Right ventricle myocardium inferior (tissue), 1 donor: ENCODE measurements around the gene ZNF579. TPM values are rescaled to one million over a fixed set of nuclear protein-coding genes. Genes with fewer than 3 reads are reported as not detected.

ENCODE experiments used
- ATAC-seq: fragments of 200-7000 bp; cut with Tn5 transposase; one replicate; pipeline ENCODE4 v1.9.1; 2020; ENCODE audit warnings: mild to moderate bottlenecking, moderate library complexity
- DNase-seq: peaks from one replicate; pipeline ENCODE4 v3.0.0; 2021; ENCODE audit errors: missing footprints
- intact Hi-C: fragments of 100-400 bp; cut with DNase I; formaldehyde crosslinking; loops from one replicate; pipeline ENCODE4 v1.11.0; 2022
- total RNA-seq: library from RNA; stranded (reverse); fragmentation: NEBNext Ultra II Directional; extraction: Animal tissue kit (Norgen Biotek cat#: 25700); gene quantifications from one replicate; pipeline ENCODE4 v1.2.1, GENCODE V29; 2021
- donor health status: DM: no; HTN: yes; CAD: no; lungs with severe emphysema.

The ZNF579 gene
- total RNA-seq, 1 donor from 2014 or later: 13.1 TPM

GRCh38 chr19:55599842-55600661 lies 19.4 kb upstream of the ZNF579 start, which contains the start of gene ZNF524:
Gene ZNF524, plus strand, starts transcription at chr19:55600288. Its CDS starts 1,825 bp downstream, at chr19:55602113.
- DNase-seq (peak; percentile 91), ATAC-seq (peak; percentile 65)
- intact Hi-C loops: loop anchor here (2.0 to 10.0 kb wide), 3 partner anchors 19 to 215 kb away; partner anchors contain the start of genes RPL28, TMEM238 and ZNF579

DNA sequence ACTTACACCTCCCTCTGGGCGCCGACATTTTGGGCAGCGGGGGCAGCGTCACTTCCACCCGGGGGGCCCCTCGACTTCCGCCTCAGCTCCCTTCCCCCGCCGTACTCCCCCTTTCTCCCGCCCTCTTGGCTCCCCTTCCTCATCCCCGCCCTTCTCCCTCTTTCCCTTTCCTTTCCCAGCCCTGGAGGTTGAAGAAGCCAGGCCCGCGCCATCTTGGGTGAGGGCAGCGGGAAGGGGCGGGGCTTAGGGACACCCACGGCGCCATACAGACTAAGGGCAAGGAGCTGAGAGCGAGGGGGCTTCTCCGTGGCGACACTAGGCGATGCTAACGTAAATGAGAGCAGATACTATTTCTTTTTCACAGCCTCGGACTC lies 18.8 kb upstream of the ZNF579 start, which contains the start of gene FIZ1:
FIZ1 (minus strand) TSS at position 50 of the 374 bp plus-strand sequence. CDS start 1,652 bp downstream, outside the sequence.
- peak; percentile 98 for DNase-seq

GRCh38 chr19:55598719-55599467 lies 18.2 kb upstream of the ZNF579 start:
- intact Hi-C loops: loop anchor here (2.0 to 5.0 kb wide), 2 partner anchors 18 to 53 kb away; partner anchors contain the start of gene ZNF579
- ATAC-seq: peak; percentile 83
- peak; percentile 94 for DNase-seq

More for the DNA sequence above, 18.8 kb upstream of the ZNF579 start, which contains the start of gene FIZ1:
- ATAC-seq: peak; percentile 91
- intact Hi-C loops: loop anchor here (2.0 to 5.0 kb wide), 2 partner anchors 19 to 53 kb away; partner anchors contain the start of gene ZNF579

GRCh38 chr19:55598034-55598433 lies 17.4 kb upstream of the ZNF579 start:
- DNase-seq (no peak), ATAC-seq (no peak)
- intact Hi-C loops: loop anchor here (2.0 to 5.0 kb wide), 2 partner anchors 17 to 54 kb away; partner anchors contain the start of gene ZNF579

DNA sequence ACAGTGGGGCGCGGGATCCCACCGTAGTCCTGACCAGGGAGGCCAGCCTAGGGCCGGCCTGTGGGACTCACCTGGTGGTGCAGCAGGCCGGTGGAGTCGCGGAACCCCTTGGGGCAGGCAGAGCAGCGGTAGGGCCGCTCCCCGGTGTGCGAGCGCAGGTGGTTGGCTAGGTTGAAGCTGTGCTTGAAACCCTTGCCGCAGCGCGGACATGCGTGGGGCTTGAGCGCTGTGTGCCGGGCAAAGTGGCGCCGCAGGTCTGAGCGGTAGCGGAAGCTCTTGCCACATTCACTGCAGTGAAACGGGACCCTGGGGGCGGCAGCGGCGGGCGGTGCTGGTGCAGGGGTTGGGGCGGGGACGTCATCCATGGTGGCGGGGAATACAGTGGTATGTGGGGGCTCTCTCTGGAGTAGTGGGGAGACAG lies 16.9 kb upstream of the ZNF579 start:
- DNase-seq: no peak
- intact Hi-C loops: loop anchor here (5.0 kb wide), 1 partner anchor 55 kb away; no protein-coding TSS in a partner anchor
- ATAC-seq: no peak

GRCh38 chr19:55596304-55596703 lies 15.7 kb upstream of the ZNF579 start:
- no peak for DNase-seq
- no peak for ATAC-seq
- intact Hi-C loops: loop anchor here (5.0 kb wide), 1 partner anchor 56 kb away; no protein-coding TSS in a partner anchor

DNA sequence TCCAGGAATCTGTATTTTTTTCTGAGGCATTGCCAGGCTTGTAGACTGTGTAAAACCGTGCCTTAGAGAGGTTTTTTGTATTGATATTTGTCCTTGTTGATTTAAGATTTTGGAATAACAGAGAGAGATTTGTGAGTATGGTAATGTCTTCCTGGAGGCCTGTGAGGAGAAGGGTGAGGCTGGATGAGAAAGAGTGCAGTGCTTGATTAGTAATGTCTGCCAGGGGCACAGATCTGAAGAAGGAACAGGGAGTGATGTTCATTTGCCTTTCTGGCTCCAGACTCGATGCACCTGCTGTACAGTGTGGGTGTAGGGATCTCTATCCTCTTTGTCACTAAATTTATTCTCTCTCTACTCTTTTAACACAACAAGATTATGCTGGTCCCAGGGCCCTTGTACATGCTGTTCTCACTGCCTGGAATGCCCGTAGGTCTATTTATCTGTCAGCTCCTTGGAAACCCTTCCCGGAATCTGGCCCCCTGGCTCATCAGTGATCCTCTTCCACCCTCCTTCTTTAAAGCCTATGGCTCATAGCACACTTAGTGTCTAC lies 14.4 kb upstream of the ZNF579 start:
- intact Hi-C loops: loop anchor here (5.0 kb wide), 1 partner anchor 57 kb away; no protein-coding TSS in a partner anchor
- no peak for DNase-seq
- no peak for ATAC-seq

GRCh38 chr19:55593096-55593772 lies 12.6 kb upstream of the ZNF579 start:
- DNase-seq: no peak
- intact Hi-C loops: no loop called here
- ATAC-seq: no peak

GRCh38 chr19:55592391-55593090 lies 11.9 kb upstream of the ZNF579 start:
- intact Hi-C loops: no loop called here
- ATAC-seq (no peak), DNase-seq (no peak)

- DNase-seq (no peak), ATAC-seq (no peak)
- intact Hi-C loops: no loop called here
These were observed 10.9 kb upstream of the ZNF579 start for GRCh38 chr19:55591555-55591954.

DNA sequence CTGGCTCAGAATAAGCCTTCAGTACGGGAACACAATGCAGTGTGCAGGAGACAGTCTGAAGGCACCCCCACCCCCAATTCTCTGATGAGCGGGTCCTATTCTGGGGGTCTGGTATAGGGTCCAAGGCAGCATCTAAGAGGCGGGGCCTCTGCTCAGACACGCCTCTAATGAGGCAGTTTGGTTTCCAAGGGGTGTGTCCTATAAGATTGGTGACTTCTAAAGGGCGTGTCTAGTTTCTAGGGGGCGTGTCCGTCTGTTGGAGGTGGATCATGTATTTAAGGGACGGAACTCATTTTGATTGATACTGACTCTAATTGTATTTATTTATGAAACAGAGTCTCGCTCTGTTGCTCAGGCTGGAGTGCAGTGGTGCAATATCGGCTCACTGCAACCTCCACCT lies 10.0 kb upstream of the ZNF579 start:
- intact Hi-C loops: no loop called here
- no peak for DNase-seq
- no peak for ATAC-seq

GRCh38 chr19:55590109-55590508 lies 9.5 kb upstream of the ZNF579 start:
- intact Hi-C loops: no loop called here
- DNase-seq (no peak), ATAC-seq (no peak)

DNA sequence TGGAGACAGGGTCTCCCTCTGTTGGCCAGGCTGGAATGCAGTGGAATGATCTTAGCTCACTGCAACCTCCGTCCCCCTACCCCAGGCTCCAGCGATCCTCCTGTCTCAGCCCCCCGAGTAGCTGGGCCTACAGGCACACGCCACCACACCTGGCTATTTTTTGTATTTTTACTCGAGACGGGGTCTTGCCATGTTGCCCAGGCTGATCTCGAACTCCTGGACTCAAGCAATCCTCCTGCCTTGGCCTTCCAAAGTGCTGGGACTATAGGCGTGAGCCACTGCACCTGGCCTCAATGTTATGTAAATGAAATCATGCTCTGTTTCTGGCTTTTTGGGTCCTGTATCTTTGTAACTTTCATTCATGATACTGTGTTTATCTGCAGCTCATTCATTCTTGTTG lies 8.1 kb upstream of the ZNF579 start:
- no peak for ATAC-seq
- intact Hi-C loops: no loop called here
- DNase-seq: no peak

GRCh38 chr19:55586976-55587668 lies 6.5 kb upstream of the ZNF579 start:
- ATAC-seq (peak; percentile 90), DNase-seq (peak; percentile 94)
- intact Hi-C loops: no loop called here

DNA sequence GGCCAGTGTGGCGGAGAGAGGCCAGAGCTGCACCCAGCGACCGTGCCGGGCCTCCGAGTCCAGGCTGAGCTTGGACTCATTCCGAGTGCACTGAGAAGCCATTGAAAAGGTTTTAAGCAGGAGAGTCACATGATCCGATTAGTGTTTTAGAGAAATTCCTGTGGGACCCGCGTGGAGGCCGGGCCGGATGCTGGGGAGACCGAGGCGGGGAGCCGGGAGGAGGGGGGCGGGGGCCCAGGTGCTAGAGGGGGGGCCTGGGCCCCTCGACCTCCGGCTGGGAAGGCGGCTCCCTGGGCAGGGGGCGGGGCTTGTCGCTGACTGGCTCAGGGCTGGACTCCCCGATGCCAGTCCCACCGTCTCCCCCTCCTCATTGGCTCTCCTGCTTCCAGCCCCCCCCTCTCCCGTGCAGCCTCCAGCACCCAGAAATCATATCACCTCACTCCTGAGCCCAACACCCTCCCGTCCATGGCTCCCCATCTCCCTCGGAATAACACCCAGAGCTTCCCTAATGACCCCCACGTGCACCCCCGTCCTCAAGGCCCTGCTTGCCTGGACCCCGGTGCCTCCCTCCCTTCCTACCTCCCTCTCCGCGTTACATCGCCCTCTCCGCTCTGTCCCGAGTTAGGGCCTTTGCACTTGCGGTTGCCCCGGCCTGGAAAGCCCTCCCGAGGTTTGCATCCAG lies 5.2 kb upstream of the ZNF579 start:
- ATAC-seq (peak; percentile 65), DNase-seq (peak; percentile 85)
- intact Hi-C loops: no loop called here

DNA sequence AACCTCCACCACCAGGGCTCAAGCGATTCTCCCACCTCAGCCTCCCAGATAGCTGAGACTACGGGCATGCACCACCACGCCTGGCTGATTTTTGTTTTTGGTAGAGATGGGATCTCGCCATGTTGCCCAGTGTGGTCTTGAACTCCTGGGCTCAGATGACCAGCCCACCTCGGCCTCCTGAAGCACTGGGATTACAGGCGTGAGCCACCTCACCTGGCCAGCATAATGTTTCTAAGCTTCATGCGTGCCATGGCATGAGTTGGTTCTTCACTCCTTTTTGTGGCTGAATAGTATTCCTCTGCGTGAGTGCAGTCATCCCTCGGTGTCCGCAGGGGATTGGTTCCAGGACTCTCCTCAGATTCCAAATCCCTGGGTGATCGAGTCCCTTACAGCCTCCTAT lies 4.2 kb upstream of the ZNF579 start:
- ATAC-seq (no peak), DNase-seq (no peak)
- intact Hi-C loops: loop anchor here (5.0 kb wide), 2 partner anchors 38 to 68 kb away; partner anchors contain the start of gene SBK3
